ENCODE results near the gene SMC1B. TPM values are rescaled to one million over a fixed set of nuclear protein-coding genes. Genes with fewer than 3 reads are reported as not detected.

The SMC1B gene
- total and polyA plus RNA-seq, 2 of the 8 experiments (the other 6 are each of a cell fraction or from before 2014, with no cell fraction given): 0.02 TPM; not detected in 1

- Histone ChIP-seq H2BK120ac (replicated peaks; ENCODE audit: low read depth, low read length) (no peak overlapping the region), H2BK12ac (ENCODE audit: low read depth, low read length) (no peak overlapping the region), H3K23me2 (ENCODE audit: low read depth, low read length) (no peaks in the 10 kb centered on the region), H3K79me1 (ENCODE audit: low read depth, low read length) (no peaks in the 10 kb centered on the region), H4K91ac (replicated peaks; ENCODE audit: insufficient read length, low read length) (no peak overlapping the region), H3K23ac (ENCODE audit: insufficient read length) (no peak overlapping the region), H3K4me2 (ENCODE audit: insufficient read depth in 1 of 2, low read depth in 2 of 2, low read length in 2 of 2) (no peak overlapping the region), H3K14ac (ENCODE audit: insufficient read length) (no peak overlapping the region), H2AFZ (ENCODE audit: low read length) (no peak overlapping the region), H2BK5ac (ENCODE audit: low read depth, low read length) (no peak overlapping the region), H2AK5ac (ENCODE audit: low read depth, low read length) (no peak overlapping the region), H3K4me3 (ENCODE audit: extremely low read depth in 1 of 4, insufficient read depth in 2 of 4, low read depth in 3 of 4, low read length in 4 of 4) (no peak overlapping the region), H3K79me2 (ENCODE audit: control insufficient read depth in 1 of 2, insufficient read depth in 2 of 2, low read length in 2 of 2) (no peaks in the 10 kb centered on the region), H4K5ac (ENCODE audit: insufficient read length, low read depth, low read length) (no peak overlapping the region), H3K36me3 (ENCODE audit: control insufficient read depth in 2 of 4, insufficient read depth in 4 of 4, low read length in 3 of 4) (no peaks in the 10 kb centered on the region; a peak in 1 of 8 replicates), H3K9ac (replicated peaks in 1 of 4; ENCODE audit: extremely low read depth in 1 of 4, low read depth in 3 of 4, low read length in 3 of 4) (no peak overlapping the region), H3K4ac (replicated peaks; ENCODE audit: insufficient read length, low read depth, low read length) (no peak overlapping the region), H3K27ac (ENCODE audit: low read depth, low read length) (no peak overlapping the region), H2BK20ac (ENCODE audit: low read length) (no peak overlapping the region), H3K9me3 (ENCODE audit: insufficient read depth in 2 of 2, low read depth in 1 of 2, low read length in 1 of 2) (no peaks in the 10 kb centered on the region), H3K4me1 (replicated peaks in 1 of 4; ENCODE audit: control insufficient read depth in 3 of 4, insufficient read depth in 4 of 4, low read length in 3 of 4) (no peaks in the 10 kb centered on the region; a peak in 1 of 7 replicates), H3K18ac (ENCODE audit: extremely low read depth, low read length) (no peak overlapping the region), H2BK15ac (ENCODE audit: low read length) (no peak overlapping the region), H4K20me1 (replicated peaks in 1 of 2; ENCODE audit: control insufficient read depth in 1 of 2, insufficient read depth in 2 of 2, low read length in 2 of 2) (no peaks in the 10 kb centered on the region), H3K56ac (replicated peaks; ENCODE audit: insufficient read length, low read depth, low read length) (no peak overlapping the region), H3K27me3 (replicated peaks in 1 of 4; ENCODE audit: control insufficient read depth in 3 of 4, extremely low read depth in 1 of 4, insufficient read depth in 3 of 4, low read length in 3 of 4) (no peaks in the 10 kb centered on the region), H4K8ac (ENCODE audit: extremely low read depth, insufficient read depth, low read length) (no peak overlapping the region)
- CTCF ChIA-PET (ENCODE audit: partially characterized antibody): interaction anchor here (2.2 kb wide), 1 partner anchor 8 kb away, joined by 7 read pairs; no protein-coding TSS in a partner anchor
- no peak for TF ChIP-seq RFX5 (IDR thresholded peaks at IDR 0.05; ENCODE audit: borderline replicate concordance, low read depth, low read length)
- no peak for TF ChIP-seq BACH1 (IDR thresholded peaks at IDR 0.05; ENCODE audit: low read length)
- no peak for TF ChIP-seq ATF2 (IDR thresholded peaks at IDR 0.05; ENCODE audit: low read length)
- no peak for TF ChIP-seq CHD1 (IDR thresholded peaks at IDR 0.05; ENCODE audit: low read depth, low read length)
- TF ChIP-seq RXRA (IDR thresholded peaks at IDR 0.05; ENCODE audit: insufficient read depth, low read depth, low read length): no peak
- TF ChIP-seq ZNF274 (IDR thresholded peaks at IDR 0.05; ENCODE audit: borderline replicate concordance, extremely low read depth, low read length): no peak
- no peak for TF ChIP-seq RNF2 (IDR thresholded peaks at IDR 0.05; ENCODE audit: borderline replicate concordance, low read depth, low read length, missing control alignments, poor library complexity, severe bottlenecking)
- no peak for TF ChIP-seq CBX8 (IDR thresholded peaks at IDR 0.05; ENCODE audit: borderline replicate concordance, low read depth, low read length)
- no peak for TF ChIP-seq NANOG (IDR thresholded peaks at IDR 0.05; ENCODE audit: insufficient read depth, low read depth, low read length, poor library complexity, severe bottlenecking)
- POLR2A ChIA-PET (ENCODE audit: partially characterized antibody): no interaction called here
- no peak for FAIRE-seq
- 92% methylated on average over 9 of the region's 9 CpGs; no CpG with 5 or more reads in 1 of the 2 experiments for WGBS, 2 experiments (ENCODE audit: extremely low coverage in 1 of 2, insufficient coverage in 1 of 2, insufficient read length in 1 of 2, insufficient replicate concordance in 2 of 2, low coverage in 1 of 2, low lambda C conversion rate in 2 of 2, missing lambda C conversion rate in 1 of 2)
- no peak for DNase-seq (ENCODE audit: low read depth in 1 of 2, low spot score in 2 of 2)
Observed at GRCh38 chr22:45426387-45426786, 13.0 kb upstream of the SMC1B start.
